ENCODE data around the gene NDUFA12.

Gene NDUFA12

DNA sequence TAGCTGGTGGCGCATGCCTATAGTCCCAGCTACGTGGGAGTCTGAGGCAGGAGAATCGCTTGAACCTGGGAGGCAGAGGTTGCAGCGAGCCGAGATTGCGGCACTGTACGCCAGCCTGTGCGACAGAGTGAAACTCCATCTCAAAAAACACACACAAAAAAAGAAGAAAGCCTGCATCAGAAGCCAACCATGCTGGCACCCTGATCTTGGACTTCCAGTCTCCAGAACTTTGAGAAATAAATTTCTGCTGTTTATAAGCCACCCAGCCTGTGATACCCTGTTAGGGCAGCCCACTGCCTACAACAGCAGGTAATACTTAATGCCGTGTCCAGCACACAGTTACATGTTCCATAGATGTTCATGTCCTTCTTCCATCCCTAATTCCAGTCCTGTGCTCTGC, 62.7 kb downstream of the NDUFA12 start:
- no peak for DNase-seq (ENCODE audit: low read depth)

DNA sequence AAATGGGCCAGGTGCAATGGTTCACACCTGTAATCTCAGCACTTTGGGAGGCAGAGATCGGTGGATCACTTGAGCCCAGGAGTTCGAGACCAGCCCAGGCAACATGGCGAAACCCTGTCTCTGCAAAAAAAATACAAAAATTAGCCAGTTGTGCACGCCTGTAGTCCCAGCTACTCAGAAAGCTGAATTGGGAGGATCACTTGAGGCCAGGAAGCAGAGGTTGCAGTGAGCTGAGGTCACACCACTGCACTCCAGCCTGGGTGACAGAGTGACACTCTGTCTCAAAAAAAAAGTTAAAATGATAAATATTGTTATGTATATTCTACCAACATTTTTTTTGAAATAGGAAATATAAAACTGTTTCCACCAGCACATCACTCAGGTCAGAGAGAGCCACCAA, 64.9 kb downstream of the NDUFA12 start:
- no peak for DNase-seq (ENCODE audit: low read depth)

DNA sequence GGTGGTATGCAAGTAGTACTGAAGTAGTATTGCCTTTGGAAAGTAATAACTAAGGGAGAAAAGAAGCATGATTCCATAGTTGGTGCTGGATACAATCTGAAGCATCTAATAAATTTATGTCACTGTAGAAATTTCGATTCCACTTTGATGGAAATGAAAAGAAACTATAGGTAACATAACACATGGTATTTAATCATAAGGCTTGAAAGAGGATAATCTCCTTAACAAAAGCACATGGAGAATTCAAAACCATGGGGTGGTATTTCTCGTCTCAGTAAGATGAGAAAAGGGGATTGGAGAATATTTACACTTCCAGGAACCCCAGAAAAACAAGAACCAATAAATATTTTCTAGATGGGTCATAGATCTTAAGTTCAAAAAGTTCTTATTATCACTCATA, 72.7 kb downstream of the NDUFA12 start:
- no peak for DNase-seq (ENCODE audit: low read depth)

DNA sequence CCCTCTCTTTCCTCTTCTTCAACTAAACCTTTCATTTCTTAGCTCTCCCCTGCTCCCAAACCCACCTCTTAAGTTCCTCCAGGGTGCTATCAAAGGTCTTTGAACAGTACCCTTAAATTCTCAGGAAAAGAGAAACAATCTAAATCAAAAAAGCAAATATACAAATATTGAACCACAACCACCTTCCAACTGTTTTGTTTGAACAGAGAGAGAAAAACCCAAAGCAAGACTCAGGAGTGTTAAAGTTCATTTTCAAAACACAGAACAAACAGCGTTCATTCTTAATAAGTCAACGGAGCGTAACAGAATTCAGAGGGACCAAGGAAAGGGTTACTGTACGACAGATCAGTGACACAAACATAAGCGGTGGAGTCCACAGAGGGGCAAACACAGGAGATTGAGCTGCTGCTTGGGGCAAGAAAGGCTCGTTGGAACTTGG, 73.3 kb downstream of the NDUFA12 start:
- DNase-seq (ENCODE audit: low read depth): no peak

DNA sequence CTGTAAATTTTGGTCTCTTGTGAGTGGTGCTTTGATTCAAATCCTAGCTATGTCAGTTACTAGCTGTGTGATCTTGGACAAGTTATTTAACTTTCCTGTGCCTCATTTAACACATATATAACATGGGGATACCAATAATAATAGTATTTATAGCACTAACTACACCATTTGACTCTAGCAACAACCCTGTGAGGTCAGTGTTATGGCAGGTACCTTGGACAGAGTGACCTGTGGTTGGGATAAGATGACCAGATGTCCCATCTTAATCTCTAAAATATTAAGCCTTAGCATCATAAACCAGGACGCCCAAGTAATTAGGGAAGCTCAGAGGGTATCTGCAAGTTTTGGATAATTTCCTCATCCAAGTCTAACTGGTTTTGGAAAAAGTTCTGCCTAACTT, 73.7 kb downstream of the NDUFA12 start:
- no peak for DNase-seq (ENCODE audit: low read depth)

DNA sequence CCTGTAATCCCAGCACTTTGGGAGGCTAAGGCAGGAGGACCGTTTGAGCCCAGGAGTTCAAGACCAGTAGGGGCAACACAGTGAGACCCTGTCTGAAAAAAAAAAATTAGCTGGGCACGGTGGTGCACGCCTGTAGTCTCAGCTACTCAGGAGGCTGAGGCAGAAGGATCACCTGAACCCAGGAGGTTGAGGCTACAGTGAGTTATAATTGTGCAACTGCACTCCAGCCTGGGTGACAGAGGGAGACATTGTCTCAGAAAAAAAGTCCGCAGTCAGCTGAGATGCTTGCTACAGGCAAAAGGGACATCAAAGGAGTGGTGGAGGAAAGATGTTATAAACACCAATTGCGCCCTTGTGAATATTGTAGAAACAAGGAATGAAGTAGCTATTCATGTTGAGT, 77.8 kb downstream of the NDUFA12 start:
- DNase-seq (ENCODE audit: low read depth): no peak

DNA sequence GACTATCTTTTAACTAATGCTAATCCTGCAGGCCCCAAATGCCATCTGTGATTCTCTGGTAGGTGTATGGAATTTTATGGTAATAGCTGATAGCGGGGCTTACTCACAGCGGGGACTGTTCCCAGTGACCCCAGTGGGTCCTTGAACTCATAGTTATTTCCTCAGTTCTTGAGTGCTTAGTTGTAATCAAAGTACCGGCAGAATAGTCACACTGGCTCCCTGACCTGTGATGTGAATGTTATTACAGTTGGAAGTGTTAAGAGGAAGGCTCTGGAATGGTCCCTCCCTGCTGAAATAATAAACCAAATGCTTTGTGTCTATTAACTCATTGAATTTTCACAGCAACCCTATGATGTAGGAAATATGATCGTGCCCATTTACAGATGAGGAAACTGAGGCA, 78.3 kb downstream of the NDUFA12 start:
- DNase-seq (ENCODE audit: low read depth): no peak

DNA sequence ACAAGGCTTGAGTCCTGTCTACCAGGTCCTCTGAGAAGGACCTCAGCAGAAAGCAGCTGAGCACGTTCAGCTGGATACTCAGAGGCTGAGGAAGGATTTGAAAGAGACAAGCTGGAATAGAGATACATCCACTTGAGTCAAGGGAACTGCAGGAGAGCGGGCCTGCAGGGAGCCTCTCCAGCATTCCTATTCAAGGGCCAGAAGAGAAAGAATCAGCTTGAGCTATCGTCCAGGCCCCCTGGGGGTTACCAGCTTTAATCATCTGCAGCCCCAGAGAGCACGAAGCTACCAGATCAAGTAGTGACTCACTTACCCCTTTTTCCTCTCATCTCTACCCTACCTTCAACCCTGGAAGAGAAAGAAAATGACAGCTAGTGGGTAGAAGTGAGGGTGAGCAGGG, 80.9 kb downstream of the NDUFA12 start:
- DNase-seq (ENCODE audit: low read depth): no peak
